ENCODE results near the gene MPPED2.

Gene MPPED2

DNA sequence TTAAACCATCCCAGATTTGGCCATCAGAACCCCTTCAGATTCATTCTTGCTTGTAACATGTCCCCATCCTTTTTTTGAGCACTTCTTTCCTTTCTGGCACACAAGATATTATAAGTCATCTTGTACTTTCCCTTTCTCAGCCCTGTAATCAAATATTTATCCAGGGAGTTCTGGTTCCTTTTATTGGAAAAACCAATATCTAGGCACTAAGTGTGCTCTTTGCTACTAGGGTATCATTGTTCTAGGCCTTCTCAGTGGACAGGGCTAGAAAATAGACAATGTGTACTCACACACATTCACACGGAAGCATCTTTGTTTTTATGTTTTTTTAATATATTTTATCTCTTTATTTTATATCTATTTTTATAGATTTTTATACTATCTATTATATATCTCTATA lies 216.0 kb downstream of the MPPED2 start:
- DNase-seq (ENCODE audit: low read depth) = no peak
- no peak overlapping the region for H3K4me3 ChIP-seq (ENCODE audit: low read depth, low read length)
- TF ChIP-seq, protein P1, sequence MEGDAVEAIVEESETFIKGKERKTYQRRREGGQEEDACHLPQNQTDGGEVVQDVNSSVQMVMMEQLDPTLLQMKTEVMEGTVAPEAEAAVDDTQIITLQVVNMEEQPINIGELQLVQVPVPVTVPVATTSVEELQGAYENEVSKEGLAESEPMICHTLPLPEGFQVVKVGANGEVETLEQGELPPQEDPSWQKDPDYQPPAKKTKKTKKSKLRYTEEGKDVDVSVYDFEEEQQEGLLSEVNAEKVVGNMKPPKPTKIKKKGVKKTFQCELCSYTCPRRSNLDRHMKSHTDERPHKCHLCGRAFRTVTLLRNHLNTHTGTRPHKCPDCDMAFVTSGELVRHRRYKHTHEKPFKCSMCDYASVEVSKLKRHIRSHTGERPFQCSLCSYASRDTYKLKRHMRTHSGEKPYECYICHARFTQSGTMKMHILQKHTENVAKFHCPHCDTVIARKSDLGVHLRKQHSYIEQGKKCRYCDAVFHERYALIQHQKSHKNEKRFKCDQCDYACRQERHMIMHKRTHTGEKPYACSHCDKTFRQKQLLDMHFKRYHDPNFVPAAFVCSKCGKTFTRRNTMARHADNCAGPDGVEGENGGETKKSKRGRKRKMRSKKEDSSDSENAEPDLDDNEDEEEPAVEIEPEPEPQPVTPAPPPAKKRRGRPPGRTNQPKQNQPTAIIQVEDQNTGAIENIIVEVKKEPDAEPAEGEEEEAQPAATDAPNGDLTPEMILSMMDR (IDR thresholded peaks at IDR 0.05; ENCODE audit: insufficient read depth, low read depth, low read length, missing control alignments) = no peak

DNA sequence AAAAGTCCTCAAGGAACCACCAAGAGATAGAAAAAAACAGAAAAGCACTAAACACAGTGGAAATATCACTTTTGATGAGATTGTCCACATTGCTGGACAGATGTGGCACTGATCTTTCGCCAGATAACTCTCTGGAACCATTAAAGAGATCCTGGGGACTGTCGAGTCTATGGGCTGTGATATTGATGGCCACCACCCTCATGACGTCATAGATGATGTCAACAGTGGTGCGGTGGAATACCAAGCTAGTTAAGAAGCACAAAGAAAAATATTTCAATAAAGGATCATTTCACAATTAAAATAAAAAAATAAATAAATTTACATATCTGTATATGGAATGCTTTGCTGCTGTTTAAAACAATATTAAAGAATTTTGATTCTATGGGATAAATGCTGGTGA lies 217.8 kb downstream of the MPPED2 start:
- DNase-seq (ENCODE audit: low read depth) = no peak
- no peak overlapping the region for H3K4me3 ChIP-seq (ENCODE audit: low read depth, low read length)
- TF ChIP-seq, protein P1 (IDR thresholded peaks at IDR 0.05; ENCODE audit: insufficient read depth, low read depth, low read length, missing control alignments) = no peak

DNA sequence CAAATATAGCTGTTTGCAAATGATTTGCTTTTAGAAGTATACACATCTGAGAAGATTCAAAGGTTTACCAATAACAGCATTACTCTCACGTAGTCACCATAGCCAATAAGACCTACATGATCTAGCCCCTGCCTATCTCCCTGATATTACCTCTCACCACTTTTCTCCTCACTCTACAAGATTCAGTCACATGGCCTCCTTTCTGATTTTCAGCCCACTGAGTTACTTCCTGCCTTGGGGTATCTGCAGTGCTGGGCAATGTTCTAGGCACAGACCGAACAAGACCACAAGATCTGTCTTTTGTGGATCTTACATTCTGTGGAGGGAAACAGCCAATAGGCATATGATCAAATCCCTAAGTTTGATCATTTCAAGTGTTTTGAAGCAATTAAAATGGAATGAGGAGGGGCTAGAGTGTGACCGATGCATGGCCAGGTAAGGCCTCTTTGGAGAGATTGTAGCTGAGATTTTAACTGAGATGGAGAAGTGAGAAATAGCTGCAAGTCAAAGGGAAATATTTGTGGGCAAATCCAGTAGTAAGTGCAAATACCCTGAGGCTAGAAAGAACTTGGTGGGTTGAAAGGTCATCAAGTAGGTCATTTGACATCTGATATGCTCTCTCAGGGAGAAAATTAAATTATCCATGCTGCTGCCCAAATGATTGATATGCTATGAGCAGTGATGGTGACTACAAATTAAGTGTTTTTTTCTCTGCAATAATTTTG lies 220.2 kb downstream of the MPPED2 start:
- H3K4me3 ChIP-seq (ENCODE audit: low read depth, low read length) = no peak overlapping the region
- DNase-seq (ENCODE audit: low read depth) = peak; percentile 18
- TF ChIP-seq, protein P1 (IDR thresholded peaks at IDR 0.05; ENCODE audit: insufficient read depth, low read depth, low read length, missing control alignments) = no peak

DNA sequence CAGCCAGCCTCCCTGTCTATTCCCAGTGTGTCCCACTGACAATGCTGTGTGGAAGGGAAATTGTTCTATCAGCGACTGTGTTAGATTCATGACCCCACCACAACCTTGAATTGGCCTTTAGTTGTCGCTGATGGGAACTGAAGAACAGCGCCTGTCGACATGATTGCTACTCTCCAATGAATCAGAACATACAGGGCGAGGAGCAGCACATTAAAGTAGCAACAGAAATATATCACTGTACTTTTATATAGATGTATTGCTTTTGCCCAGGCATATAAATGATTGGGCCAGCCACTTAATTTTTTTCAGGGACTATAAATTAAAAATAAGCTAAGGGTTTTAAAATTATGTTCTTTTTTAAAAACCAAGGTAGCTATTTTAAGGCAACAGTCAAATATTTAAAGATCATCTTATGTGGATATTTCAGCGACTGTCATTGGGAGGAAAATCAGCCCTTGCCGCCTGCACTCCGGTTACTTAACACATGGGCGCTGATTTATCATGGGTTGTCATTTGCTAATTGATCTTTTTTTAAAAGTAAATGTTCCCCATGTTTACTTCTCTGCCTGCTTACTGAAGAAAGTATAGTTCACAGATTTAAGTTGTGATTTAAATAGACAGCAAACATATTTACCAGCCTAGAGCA lies 221.2 kb downstream of the MPPED2 start:
- TF ChIP-seq, protein P1 (IDR thresholded peaks at IDR 0.05; ENCODE audit: insufficient read depth, low read depth, low read length, missing control alignments) = no peak
- no peak overlapping the region for H3K4me3 ChIP-seq (ENCODE audit: low read depth, low read length)
- no peak for DNase-seq (ENCODE audit: low read depth)

DNA sequence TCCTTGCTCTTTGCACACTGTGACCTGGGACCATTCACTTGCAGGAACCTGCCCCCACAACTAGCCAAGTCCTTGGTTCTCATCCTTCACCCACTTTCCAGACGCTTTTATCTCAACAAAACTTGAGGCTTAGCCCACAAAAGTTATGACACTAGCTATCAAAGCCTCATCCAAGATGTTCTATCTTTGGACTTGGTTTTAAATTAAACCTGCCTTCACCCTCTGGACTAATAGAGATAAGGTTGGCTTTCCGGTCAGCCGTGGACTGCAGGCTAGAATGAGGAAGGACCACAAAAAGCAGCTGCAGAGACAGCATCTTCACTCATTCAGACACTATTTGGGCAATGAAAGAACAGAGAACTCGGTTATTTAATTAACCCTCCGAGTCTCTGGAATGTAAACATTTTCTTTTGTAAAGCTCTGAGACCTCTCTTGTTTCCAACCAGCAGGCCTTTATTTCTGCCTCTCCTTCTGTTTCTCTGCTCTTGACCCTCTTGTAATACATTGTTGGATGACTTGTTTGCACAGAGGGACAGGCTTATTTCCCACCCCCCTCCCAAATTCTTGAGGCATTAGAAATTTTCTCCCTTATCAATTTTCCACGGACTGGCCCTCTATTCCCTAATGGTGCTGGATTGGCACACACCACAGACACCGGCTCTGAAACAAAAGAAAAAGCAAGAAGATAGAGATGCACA lies 221.9 kb downstream of the MPPED2 start:
- TF ChIP-seq, protein P1 (IDR thresholded peaks at IDR 0.05; ENCODE audit: insufficient read depth, low read depth, low read length, missing control alignments) = no peak
- no peak for DNase-seq (ENCODE audit: low read depth)
- H3K4me3 ChIP-seq (ENCODE audit: low read depth, low read length) = no peak overlapping the region

DNA sequence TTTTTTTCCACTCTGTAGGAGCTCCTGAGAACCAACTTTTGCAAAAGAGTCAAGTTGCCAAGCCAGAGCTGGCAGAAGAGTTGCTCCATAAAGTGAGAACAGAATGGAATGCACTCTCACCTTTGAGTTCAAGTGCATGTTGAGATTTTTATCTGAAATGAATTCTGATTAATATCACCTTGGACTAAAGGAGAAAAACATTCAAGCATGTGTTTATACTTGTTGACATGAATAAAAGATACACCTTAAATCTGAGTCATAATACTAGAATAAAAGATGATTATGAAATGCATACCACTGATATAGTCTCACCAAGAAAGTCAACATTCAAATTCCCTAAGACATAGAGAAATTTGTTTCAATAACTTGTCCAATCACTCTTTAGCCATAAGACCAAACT lies 225.4 kb downstream of the MPPED2 start:
- H3K4me3 ChIP-seq (ENCODE audit: low read depth, low read length) = no peak overlapping the region
- TF ChIP-seq, protein P1 (IDR thresholded peaks at IDR 0.05; ENCODE audit: insufficient read depth, low read depth, low read length, missing control alignments) = no peak

More for the DNA sequence above, 225.4 kb downstream of the MPPED2 start:
- no peak for DNase-seq (ENCODE audit: low read depth)
